Nephron (organoid): ENCODE data around the gene TMPRSS9.
"Not testable (repeated sequence)": the region's sequence is repeated elsewhere in the genome, so short reads cannot be mapped to it uniquely, and the experiment has no call there.

Experiments used
- H3K27ac Mint-ChIP-seq, 3 experiments: 2 replicates each; pipeline ENCODE4 v1.8.0; 2020; ENCODE audit warnings: mixed read lengths in 3 of 3, mild to moderate bottlenecking in 2 of 3, moderate library complexity in 1 of 3
- H3K27me3 Mint-ChIP-seq: 2 replicates; pipeline ENCODE4 v1.8.0; 2021; ENCODE audit warnings: low read depth, mild to moderate bottlenecking, moderate library complexity, mixed read lengths
- H3K36me3 Mint-ChIP-seq: 2 replicates; pipeline ENCODE4 v1.8.0; 2020; ENCODE audit warnings: low read depth, mixed read lengths
- H3K4me1 Mint-ChIP-seq: 2 replicates; pipeline ENCODE4 v1.8.0; 2020; ENCODE audit warnings: mixed read lengths
- H3K4me3 Mint-ChIP-seq, 3 experiments: 2 replicates each; pipeline ENCODE4 v1.8.0; 2020; ENCODE audit warnings: mild to moderate bottlenecking in 3 of 3, mixed read lengths in 3 of 3, moderate library complexity in 2 of 3
- H3K9me3 Mint-ChIP-seq: 2 replicates; pipeline ENCODE4 v1.8.0; 2020; ENCODE audit warnings: mixed read lengths
- CTCF ChIP-seq, 3 experiments: fragments of 200-600 bp; sonication (generic); IDR thresholded peaks; one replicate each; pipeline ENCODE4 v1.5.0; 2021; ENCODE audit warnings: antibody characterized with exemption in 3 of 3; ENCODE audit not compliant: unreplicated experiment in 3 of 3

TMPRSS9 gene

GRCh38 chr19:2460245-2460644 is 100.2 kb downstream of the TMPRSS9 start:
- no peak for TF ChIP-seq CTCF (IDR thresholded peaks at IDR 0.05; ENCODE audit: unreplicated experiment in 3 of 3)
- Mint-ChIP-seq H3K4me1 (peaks cover 14% of the 10 kb centered on the region), H3K9me3 (no peaks in the 10 kb centered on the region), H3K36me3 (no peaks in the 10 kb centered on the region), H3K27ac (peak overlapping the region in 1 of 3 experiments; percentile 16), H3K27me3 (no peaks in the 10 kb centered on the region), H3K4me3 (peak overlapping the region; percentile 63 to 67 (median 63))

DNA sequence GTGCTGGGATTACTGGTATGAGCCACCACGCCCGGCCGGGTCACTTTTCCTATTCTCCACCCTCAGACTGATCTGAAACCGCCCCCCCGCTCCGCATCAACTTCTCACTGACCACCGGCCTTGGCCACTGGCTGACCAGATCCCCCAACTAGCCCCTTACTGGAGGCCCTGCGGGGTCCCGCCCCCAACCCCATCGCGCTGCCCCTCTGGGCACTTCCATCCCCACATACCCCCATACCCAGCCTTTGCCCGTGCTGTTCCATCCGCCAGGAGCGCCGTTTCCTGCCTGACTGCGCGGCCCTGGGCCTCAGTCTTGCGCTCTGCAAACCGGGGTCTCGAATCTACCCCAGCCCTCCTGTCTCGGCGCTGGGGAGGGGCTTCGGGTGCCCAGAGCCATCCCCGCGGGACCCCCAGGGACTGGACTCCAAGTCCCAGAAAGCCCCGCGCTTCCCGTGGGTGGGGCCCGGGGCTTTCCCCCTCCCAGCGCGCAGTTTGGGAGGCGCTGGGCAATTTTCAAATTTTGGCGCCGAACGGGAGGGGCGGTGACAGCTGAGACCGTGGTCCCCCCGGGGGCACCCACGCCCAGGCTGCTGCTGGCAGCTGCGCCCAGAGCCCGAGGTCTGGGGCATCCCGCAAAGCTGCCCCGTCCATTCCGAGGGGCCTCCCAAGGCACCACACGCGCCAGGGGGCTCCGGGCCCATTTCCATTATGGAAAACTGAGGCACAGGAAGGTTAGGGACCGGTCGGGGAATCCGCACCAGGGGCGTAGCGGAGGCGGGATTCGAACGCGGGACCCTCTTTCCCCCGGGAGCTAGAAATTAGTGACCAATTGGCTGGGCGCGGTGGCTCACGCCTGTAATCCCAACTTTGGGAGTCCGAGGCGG is 101.9 kb downstream of the TMPRSS9 start:
- peaks cover 12% of the 10 kb centered on the region for H3K4me1 Mint-ChIP-seq
- no peaks in the 10 kb centered on the region for H3K36me3 Mint-ChIP-seq
- H3K4me3 Mint-ChIP-seq = peak overlapping the region; percentile 79 to 88 (median 85)
- H3K27me3 Mint-ChIP-seq = no peaks in the 10 kb centered on the region
- peak overlapping the region; percentile 35 to 77 (median 37) for H3K27ac Mint-ChIP-seq
- H3K9me3 Mint-ChIP-seq = no peaks in the 10 kb centered on the region
- no peak for TF ChIP-seq CTCF (IDR thresholded peaks at IDR 0.05; ENCODE audit: unreplicated experiment in 3 of 3)

DNA sequence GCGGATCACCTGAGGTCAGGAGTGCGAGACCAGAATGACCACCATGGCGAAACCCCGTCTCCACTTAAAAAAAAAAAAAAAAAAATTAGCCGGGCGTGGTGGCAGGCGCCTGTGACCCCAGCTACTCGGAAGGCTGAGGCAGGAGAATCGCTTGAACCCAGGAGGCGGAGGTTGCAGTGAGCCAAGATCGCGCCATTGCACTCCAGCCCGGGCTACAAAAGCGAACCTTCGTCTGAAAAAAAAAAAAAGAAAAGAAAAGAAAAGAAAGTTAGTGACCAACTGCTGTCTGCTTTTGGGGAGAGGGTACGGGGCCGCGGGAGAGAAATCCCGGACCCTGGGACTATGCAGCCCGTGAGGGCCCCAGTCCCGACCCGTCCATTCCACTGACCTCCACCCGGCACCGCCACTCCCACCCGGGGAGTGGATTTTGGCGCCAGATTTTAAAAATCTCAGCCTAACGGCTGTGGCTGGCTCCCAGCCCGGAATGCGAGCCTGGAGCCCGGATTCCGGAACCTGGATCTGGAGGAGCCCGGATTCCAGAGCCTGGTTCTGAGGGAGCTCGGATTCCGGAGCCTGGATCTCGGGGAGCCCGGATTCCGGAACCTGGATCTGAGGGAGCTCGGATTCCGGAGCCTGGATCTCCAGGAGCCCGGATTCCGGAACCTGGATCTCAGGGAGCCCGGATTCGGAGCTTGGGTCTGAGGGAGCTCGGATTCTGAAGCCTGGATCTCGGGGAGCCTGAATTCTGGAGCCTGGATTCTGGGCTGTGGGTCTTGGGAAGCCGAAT is 102.8 kb downstream of the TMPRSS9 start:
- H3K4me3 Mint-ChIP-seq = peak overlapping the region; percentile 71 to 81 (median 74)
- H3K4me1 Mint-ChIP-seq = peaks cover 6% of the 10 kb centered on the region
- no peaks in the 10 kb centered on the region for H3K36me3 Mint-ChIP-seq
- peak overlapping the region; percentile 18 to 59 (median 37) for H3K27ac Mint-ChIP-seq
- H3K9me3 Mint-ChIP-seq = no peaks in the 10 kb centered on the region
- no peaks in the 10 kb centered on the region for H3K27me3 Mint-ChIP-seq
- TF ChIP-seq CTCF (IDR thresholded peaks at IDR 0.05; ENCODE audit: unreplicated experiment in 3 of 3) = no peak

- H3K27ac Mint-ChIP-seq = peak overlapping the region in 1 of 3 experiments; percentile 18
- peak overlapping the region in 2 of 3 experiments; percentile 13 to 48 for H3K4me3 Mint-ChIP-seq
- not testable (repeated sequence) for H3K36me3 Mint-ChIP-seq, H3K9me3 Mint-ChIP-seq, H3K4me1 Mint-ChIP-seq, H3K27me3 Mint-ChIP-seq
Observed at GRCh38 chr19:2463694-2464093, 103.6 kb downstream of the TMPRSS9 start.

DNA sequence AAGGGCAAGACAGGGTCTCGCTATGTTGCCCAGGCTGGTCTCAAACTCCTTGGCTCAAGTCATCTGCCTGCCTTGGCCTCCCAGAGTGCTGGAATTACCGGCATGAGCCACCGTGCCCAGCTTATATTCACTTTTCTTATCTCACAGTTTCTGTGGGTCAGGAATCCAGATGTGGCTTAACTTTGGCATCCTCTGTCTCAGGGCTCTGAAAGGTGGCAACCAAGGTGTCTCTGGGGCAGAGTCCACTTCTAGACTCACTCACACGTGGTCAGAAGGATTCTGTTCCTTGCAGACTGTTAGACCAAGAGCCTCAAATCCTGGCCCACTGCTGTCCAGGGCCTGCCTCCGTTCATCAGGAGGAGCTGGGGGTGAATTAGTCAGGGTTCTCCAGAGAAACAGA is 104.3 kb downstream of the TMPRSS9 start:
- Mint-ChIP-seq H3K9me3 (no peaks in the 10 kb centered on the region), H3K36me3 (no peaks in the 10 kb centered on the region), H3K4me3 (peak overlapping the region in 2 of 3 experiments; percentile 9 to 47)

More for the DNA sequence above, 104.3 kb downstream of the TMPRSS9 start:
- no peak for TF ChIP-seq CTCF (IDR thresholded peaks at IDR 0.05; ENCODE audit: unreplicated experiment in 3 of 3)
- peak overlapping the region in 1 of 3 experiments; percentile 63 for H3K27ac Mint-ChIP-seq
- H3K27me3 Mint-ChIP-seq = peaks cover 2% of the 10 kb centered on the region
- H3K4me1 Mint-ChIP-seq = peaks cover 7% of the 10 kb centered on the region
